ENCODE measurements around the gene CYSRT1.

Gene CYSRT1

GRCh38 chr9:137191245-137191644 lies 33.7 kb upstream of the CYSRT1 start:
- no peak for DNase-seq

- no peak for DNase-seq
Measured at GRCh38 chr9:137191691-137192447, 33.1 kb upstream of the CYSRT1 start.

GRCh38 chr9:137192448-137192780 lies 32.6 kb upstream of the CYSRT1 start:
- no peak for DNase-seq

DNA sequence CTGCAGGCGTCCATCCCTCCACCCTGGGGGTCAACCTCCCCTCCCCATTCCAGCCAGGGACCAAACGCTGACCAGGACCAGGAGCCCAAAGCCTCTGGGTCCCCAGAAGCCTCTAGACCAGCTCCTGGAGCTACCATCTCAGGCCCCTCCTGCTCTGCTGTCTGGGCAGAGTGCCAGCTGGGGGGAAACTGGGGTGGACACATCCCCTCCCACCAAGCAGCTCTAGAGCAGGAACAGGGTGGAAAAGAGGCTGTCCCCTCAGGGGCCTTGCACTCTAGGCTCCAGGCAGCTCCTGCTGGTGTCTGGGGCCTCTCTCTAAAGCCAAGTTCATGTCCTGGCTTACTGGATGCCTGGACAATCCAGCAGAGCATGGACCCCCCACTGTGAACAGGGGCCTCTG lies 32.1 kb upstream of the CYSRT1 start:
- no peak for DNase-seq

GRCh38 chr9:137193771-137194170 lies 31.2 kb upstream of the CYSRT1 start:
- DNase-seq: no peak

DNA sequence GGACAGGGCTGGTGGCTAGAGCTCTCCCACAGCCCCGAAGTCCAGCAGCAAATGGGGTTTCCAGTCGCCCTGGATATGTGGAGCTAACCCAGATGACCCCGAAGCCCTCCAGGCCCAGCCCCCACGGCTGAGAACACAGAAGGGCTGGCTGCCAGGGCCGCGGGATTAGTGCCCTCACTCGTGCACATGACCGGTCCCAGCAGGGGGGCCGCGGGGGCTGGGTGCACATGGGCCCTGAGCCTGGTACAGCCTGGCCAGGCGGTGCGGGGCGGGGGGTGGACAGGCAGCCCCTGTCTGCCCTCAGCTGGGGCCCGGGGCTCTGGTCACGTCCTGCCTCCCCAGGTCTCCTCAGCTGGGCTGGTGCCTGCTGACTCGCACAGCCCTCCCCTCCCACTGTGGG lies 30.6 kb upstream of the CYSRT1 start:
- no peak for DNase-seq

GRCh38 chr9:137194909-137195308 lies 30.1 kb upstream of the CYSRT1 start:
- DNase-seq: no peak

GRCh38 chr9:137195525-137196220 lies 29.3 kb upstream of the CYSRT1 start:
- no peak for DNase-seq

DNA sequence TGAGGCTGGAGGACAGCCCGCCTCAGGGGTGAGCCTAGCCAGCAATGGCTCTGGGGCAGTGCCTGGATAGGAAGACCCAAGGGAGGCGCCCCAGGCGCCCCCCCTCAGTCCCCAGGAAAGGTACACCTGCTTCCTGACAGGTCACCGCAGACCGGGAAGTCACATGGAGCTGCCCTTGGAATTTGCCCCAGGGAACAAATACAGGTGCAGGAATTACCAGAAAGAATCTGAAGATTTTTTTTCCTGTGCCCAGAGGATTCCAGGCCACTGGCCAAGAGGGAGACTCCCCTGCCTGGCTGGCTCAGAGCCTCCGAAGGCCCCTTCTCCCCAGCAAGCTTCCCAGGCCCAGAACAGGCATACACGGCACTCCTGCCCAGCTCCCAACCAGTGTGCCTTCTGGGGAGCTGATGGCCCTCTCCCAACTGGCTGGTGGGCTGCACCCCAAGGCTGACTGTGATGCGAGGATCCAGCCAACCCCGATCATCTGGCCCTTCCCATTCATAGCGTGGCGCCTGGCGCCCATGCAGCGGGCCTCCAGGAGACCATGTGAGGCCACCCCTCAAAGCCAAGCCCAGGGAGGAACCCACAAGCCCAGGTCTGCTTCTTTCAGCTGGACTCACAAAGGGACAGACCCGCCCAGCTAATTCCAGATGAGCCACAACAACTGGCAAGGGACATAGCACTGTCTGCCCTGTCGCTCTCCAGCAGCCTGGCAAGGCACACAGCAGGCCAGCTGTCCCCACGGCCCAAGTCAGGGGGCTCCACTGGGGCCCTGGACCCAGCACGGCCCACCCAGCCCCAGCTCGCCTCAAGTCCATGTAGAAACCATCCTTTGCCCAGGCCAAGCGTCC lies 26.7 kb upstream of the CYSRT1 start:
- no peak for DNase-seq

- no peak for DNase-seq
Measured at GRCh38 chr9:137198902-137199283, 26.1 kb upstream of the CYSRT1 start.

DNA sequence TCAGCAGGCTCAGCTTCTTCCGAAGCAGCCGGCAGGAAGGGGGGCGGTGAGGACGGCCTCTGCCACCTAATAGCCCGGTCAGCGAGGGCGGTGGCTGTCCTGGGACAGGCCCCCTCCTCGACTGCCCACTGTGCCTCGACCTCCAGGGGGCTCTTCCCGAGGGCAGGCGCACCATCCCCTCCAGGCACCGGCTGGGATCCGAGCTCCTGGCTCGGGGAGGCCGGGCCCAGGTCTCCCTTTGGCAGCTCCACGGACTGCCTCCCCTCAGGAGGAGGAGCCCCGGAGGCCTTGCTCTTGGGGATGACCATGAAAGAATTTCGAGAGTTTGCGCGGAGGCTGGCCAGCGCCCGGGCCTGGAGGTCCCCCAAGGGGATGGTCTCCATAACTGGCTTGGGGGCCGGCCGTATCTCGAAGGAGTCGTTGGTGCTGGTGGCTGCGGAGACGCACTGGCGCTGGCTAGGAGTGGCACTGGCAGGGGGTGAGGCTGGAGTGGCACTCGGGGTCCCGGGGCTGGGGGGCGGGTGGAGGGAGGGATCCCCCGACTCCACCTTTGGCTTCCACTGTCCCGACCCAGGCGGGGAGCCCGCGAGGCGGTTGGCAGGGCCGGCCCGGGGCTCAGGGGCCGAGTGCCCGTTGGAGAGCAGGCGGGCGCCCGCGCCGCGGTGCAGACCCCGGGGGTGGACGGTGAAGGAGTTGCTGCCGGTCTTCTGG lies 25.4 kb upstream of the CYSRT1 start:
- no peak for DNase-seq

DNA sequence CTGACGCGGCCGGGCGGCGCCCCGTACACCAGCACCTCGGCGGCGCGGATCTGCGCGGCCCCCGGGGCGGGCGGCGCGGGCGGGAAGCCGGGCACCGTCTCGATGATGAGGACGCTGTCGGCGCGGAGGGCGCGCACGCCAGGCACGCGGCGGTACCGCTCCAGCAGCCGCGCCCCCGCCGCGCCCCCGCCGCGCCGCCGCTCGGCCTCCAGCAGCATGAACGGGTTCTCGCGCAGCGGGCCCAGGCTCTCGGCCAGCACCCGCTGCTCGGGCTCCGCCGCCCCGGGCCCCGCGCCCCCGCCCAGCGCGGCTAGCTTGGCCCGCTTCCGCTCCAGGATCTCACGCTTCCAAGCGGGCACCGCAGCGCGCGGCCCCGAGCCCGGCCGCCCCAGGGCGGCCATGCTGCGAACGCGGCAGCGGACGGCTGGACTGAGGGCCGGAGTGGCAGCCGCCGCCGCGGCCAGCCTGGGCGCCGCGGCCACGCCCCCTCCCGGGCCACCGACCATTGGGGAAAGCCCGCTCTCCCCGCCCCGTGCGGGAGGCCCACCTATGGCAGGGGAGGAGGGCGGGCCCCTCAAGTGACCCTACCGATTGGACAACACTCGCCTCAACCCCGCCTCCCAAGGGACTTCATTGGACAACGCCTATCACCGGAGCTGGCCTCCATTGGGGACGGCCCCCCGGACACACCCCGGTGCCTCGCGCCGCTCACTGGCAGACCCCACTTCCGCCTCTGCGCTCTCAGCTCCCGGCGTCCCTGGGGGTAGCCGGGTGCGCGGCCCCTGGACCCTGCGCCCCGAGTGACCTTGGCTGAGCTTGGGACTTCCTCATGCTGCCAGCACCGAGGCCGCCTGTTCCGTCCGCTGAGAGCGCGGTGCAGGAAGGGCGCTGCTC lies 24.4 kb upstream of the CYSRT1 start, which contains the start of gene TPRN:
TSS of gene TPRN (minus strand) at position 431 of the 894 bp plus-strand sequence. CDS start at position 401, 30 bp downstream.
- peak; percentile 98 for DNase-seq

DNA sequence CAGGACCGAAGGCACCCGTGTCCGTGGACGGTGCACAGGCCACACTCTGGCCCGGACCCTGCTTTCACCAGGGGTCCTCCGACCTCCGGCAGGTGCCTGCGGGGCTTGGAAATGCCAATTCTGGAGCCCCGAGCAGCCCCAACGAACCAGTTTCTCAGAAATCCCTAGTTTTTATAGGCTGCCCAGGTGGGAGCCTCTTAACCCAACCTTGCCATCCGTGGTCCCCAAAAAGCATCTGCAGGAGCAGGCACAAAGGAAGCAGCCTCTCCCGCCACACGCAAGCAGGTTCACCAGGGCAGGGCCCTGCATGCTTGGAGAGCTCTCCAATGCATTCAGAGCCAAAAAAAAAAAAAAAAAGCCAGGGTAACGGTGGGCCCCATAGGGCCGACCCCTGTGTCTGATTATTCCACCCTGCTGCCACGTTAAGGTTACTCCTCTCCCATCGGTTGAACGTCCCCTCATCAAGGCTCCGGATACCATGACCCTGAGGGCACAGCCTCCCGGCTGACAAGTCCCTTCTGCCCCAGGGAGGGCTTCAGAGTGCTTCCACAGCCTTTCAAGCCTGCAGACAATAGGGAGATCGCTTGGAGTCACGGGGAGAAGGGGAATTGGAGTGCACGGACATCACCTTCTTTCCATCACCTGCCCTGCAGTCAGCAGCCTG lies 23.6 kb upstream of the CYSRT1 start:
- DNase-seq: no peak

GRCh38 chr9:137202966-137203365 lies 22.0 kb upstream of the CYSRT1 start:
- no peak for DNase-seq

GRCh38 chr9:137204731-137205125 lies 20.2 kb upstream of the CYSRT1 start:
- DNase-seq: no peak

GRCh38 chr9:137205126-137206069 lies 19.6 kb upstream of the CYSRT1 start, which contains the start of the genes NDOR1 and TMEM203:
NDOR1 (plus strand) TSS chr9:137205700; CDS start chr9:137205778, 78 bp downstream.
TMEM203 (minus strand) TSS chr9:137205648; CDS start chr9:137205414, 234 bp downstream.
- DNase-seq: peak; percentile 98

DNA sequence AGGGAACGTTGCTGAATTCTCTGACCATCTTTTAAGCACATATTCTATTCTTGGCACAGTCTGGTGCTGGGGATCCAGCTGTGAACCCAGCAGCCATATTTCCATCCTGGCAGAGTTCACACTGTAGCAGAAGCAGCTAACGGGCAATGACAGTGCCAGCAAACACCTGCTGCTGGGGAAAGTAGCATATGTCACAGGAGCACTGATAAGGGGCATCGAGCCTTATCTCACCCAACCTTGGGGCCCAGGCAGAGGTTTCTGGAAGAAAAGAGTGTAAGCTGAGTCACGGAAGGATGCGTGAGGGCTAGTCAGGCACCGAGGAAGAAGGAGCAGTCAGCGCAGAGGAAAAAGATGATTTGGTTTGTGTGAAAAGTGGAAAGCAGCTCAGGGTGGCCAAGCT lies 18.4 kb upstream of the CYSRT1 start:
- DNase-seq: no peak

- DNase-seq: no peak
Measured at GRCh38 chr9:137211532-137211931, 13.4 kb upstream of the CYSRT1 start.

GRCh38 chr9:137212520-137212919 lies 12.5 kb upstream of the CYSRT1 start:
- no peak for DNase-seq

Data from activated CD8-positive, alpha-beta memory T cell treated with anti-CD3 and anti-CD28 coated beads for 24 hours (primary cell).